HG03095 (cell line): ENCODE results near the gene FOXK1.
"Not testable (repeated sequence)": the region's sequence is repeated elsewhere in the genome, so short reads cannot be mapped to it uniquely, and the experiment has no call there.

Source experiments
- ATAC-seq: cut with Tn5 transposase; IDR thresholded peaks from one replicate; pipeline ENCODE4 v1.9.1; 2021; ENCODE audit warnings: moderate library complexity; ENCODE audit not compliant: unreplicated experiment

FOXK1 gene

DNA sequence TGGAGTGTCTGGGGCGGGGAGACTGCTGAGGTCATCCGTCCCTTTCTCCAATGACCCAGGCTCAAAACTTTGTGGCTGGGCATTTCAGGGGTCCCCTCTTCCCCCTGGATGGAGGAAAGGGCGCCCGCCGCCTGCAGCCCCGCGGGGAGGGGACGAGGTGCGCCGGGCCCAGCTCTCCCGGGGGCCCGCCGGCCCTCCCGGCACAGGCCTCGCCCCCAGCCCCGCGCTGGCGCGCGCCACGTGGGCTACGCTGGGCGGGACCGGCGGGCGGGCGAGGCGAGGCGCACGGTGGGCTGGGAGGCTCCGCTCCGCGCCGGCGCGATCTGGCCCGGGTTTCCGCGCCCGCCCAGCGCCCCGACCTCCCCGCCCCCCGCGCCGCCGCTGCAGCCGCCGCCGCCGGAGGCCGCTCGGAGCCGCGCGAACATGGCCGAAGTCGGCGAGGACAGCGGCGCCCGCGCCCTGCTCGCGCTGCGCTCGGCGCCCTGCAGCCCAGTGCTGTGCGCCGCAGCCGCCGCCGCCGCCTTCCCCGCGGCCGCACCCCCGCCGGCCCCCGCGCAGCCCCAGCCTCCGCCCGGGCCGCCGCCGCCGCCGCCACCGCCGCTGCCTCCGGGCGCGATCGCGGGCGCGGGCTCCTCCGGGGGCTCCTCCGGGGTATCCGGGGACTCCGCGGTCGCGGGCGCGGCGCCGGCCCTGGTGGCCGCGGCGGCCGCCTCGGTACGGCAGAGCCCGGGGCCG, at the start of gene FOXK1:
Gene FOXK1, plus strand, starts transcription at position 410 of the 735 bp plus-strand sequence. Its CDS starts 14 bp downstream, at position 424.
- peak; percentile 62 for ATAC-seq

DNA sequence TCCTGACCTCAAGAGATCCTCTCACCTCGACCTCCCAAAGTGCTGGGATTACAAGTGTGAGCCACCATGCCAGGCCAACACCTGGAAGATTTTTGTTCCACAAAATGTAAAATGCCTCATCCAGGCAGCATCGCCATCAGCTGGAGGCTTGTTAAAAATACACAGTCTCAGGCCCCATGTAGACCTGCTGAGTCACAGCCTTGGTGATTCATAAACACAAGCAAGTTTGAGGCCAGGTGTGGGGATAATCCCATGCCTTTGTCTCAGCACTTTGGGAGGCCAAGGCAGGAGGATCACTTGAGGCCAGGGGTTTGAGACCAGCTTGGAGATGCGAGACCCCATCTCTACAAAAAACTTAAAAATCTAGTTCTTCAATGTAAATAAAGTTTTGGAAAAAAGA, 49.1 kb upstream of the FOXK1 start:
- ATAC-seq, result no peak

DNA sequence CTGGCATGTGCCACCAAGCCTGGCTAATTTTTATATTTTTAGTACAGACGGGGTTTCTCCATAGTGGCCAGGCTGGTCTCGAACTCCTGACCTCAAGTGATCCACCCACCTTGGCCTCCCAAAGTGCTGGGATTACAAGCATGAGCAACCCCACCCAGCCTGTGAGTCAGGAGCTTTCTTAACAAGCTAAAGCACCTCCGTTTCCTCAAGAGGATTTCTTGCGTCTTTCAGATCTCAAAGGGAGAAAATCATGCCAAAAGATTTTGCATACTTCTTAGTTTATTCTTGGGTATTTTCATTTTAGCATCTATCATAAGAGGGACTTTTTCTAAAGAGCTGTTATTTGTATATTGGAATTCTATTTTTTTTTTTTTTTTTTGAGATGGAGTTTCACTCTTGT, 47.9 kb upstream of the FOXK1 start:
- ATAC-seq, result no peak

DNA sequence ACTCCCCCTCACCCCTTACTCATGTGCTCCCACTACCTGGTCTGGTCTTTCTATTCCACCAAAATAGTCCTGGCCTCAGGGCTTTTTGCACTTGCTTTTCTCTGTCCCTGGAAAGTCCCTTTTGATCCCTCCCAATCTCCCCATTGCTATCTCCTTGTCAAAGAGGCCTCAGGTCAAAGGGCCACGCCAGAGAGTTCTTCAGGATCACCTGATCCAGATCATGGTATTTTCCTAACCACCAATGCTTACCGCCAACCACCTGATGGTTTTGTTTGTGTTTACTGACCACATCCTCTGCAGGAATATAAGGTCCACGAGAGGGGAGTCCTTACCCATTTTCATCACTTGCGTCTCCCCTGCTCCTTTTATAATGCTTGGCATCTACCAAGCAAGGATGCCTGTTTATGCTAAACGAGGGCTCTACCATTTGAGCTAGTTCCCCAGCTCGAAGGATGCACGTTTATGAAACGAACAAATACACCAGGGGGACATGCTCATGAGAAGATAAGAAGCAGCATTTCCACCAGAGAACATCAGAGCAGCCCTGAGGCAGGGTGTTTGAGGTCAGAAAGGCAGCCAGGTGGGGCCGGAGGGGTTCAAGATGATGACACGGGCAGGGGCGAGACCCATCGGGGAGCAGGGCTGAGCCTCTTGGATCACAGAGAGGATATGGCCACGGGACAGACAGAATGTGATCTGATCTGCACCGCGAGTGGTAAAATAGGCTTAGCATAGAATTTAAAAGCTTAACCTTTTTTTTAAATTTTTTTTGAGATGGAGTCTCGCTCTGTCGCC, 43.1 kb upstream of the FOXK1 start:
- ATAC-seq, result no peak

DNA sequence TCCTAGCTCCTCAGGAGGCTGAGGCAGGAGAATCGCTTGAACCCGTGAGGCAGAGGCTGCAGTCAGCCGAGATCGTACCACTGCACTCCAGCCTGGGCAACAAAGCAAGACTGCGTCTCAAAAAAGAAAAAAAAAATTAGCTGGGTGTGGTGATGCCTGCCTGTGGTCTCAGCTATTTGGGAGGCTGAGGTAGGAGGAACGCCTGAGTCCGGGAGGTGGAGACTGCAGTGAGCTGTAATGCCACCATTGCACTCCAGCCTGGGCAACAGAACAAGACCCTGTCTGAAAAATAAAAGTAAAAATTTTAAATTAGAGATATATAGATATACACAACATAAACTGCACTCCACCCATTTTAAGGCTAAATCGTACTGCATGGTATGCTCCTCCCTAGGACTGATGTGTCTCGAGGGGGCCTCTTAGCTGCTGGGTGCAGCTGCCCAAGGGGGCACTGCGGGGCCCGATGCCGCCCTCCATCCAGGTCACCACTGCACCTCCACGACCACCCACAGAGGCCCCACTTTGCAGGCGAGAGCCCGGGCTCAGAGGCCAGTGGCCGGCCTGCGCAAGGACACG, 40.9 kb upstream of the FOXK1 start:
- ATAC-seq, result no peak

DNA sequence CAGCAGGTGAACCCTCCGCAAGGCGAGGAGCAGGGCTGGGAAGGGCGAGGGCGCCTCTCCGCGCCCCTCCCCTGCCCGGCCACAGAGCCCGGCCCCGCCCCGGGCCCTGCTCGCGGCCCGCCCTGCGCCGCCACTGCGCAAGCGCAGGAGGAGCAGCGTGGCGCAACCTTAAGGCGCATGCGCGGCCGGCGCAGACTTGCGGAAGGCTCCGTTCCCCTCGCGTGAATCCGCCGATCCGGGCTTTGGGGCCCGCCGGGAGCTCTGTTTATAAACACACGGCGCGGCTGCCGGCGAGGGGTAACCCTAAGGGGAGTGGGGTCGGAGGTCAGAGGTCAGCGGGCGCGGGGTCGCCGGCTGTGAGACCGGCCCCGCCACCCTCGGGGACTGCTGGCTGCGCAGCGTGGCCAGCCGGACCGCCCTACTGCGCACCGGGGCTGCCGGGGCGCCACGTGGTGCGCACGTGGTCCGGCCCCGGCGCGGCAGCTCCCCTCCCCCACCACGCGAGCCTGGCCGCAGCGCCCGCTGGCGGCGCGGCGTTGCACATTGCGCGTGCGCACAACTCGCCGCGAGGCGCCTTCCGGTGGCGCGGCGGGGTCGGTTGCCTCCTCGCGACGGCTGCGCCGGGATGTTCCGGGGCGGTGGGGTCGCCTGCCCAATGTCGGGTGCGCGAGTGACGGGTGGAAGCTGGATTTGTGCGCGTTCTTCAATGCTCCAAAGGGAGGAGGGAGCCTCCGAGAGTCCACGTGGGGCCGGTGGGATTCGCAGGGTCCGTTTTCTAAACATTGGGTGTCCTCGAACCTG, 40.2 kb upstream of the FOXK1 start:
- peak; percentile 81 for ATAC-seq

DNA sequence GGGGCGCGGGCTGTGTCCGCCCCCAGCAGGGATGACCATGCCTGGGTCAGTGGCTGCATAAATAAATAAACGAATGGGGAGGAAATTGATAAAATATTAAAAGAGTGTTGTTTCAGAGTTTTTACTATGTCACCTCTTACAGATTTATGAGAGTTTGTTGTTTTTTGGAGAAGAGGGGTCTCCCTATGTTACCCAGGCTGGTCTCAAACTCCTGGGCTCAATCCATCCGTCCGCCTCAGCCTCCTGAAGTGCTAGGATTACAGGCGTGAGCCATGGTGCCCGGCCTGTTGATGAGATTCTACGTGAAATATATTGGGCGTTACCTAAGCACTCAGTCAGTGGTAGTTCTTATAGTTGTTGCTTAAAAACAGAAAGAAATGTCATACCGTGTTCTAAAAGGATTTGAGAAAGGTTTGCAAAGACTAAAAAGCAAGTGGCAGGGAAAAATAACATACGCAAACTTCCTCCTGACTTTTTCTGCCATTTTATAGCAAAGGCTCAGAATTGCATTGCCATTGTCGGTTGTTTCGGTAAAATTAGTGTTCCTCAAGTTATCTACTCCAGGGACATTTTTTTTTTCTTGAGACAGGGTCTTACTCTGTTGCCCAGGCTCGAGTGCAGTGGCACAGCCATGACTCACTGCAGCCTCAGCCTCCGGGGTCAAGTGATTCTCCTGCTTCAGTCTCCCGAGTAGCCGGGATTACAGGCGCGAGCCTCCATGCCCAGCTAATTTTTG, 39.5 kb upstream of the FOXK1 start:
- no peak for ATAC-seq

DNA sequence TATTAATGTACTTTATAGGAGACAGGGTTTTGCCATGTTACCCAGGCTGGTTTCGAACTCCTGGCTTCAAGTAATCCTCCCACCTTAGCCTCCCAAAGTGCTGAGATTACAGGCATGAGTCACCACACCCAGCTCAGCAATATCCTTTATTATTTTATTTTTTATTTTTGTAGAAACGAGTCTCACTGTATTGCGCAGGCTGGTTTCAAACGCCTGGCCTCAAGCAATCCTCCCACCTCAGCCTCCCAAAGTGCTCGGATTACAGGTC, 39.0 kb upstream of the FOXK1 start:
- ATAC-seq, result not testable (repeated sequence)

DNA sequence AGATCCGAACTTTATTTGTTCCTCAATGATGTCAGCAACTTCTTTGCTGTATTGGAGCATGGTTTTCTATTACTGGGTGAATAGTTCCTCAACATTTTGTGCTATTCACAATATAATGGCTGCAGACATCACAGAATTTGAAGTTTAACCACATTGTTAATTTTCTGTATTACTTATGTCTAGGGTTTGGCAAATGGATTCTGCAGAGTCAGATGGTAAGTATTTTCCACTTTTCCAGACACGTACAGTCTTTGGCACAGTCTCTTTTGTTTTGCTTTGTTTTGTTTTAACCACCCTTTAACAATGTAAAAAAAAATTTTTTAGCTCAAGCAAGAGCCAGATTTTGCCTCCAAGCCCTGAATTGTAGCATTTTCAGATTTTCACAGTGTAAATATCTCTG, 36.8 kb upstream of the FOXK1 start:
- ATAC-seq, result no peak

DNA sequence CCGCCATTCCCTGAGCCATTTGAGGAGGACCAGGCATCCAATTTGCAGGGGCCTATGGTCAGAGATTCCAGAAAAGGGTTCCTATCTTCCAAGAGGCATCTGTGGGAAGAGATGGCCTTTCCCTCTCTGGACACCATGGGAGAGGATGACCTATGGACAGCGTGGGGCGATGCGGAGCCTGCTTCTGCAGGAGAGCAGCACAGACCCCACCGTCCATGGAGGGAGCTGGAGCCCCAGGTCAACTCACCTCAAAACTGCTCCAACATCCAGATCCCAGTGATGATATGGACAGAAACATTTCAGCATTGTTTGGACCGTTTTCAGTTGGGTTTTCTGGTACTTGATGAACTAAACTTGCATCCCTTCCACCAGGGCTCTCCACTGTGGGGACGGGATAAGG, 34.0 kb upstream of the FOXK1 start:
- no peak for ATAC-seq

DNA sequence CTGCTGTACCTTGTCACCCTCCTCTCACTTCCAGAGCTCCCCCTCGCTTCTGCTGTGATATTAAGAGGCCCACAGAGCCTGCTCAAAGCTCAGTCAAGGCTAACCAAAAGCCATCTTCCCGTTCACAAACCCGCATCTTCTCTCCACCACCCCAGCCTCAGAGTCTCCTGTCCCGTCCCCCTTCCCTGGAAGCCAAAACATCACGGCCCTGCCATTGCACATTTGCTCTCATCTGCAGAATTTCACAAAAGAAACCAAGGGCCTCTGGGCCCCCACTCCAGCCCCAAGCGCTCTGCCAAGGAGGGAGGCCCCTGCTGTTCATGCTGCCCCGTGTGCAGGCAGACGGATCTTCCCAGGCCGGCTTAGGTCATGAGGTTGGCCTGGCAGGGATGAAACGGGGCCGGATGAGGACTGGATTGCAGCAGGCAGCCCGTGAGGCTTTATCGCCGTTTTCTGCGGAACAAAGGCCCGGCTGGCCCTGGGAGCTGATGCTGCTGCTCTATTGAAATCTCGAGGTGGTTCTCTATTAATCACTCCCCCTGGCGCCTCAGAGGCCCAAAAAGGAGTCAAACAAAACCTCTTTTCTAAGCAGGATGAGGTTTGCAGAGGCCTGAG, 31.6 kb upstream of the FOXK1 start:
- no peak for ATAC-seq

DNA sequence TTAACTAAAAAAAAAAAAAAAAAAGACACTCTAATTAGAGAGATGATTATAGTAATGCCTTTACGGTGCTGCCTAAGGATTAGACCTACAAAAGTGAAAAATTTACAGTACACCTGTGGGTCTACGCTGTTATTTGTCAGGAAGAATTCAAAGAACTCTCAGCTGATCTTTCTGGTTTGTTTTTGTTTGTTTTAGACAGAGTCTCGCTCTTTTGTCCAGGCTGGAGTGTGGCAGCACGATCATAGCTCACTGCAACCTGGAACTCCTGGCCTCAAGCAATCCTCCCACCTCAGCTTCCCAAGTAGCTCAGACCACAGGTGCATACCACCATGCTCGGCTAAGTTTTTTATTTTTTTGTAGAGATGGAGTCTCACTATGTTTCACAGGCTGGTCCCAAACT, 28.3 kb upstream of the FOXK1 start:
- ATAC-seq, result no peak

DNA sequence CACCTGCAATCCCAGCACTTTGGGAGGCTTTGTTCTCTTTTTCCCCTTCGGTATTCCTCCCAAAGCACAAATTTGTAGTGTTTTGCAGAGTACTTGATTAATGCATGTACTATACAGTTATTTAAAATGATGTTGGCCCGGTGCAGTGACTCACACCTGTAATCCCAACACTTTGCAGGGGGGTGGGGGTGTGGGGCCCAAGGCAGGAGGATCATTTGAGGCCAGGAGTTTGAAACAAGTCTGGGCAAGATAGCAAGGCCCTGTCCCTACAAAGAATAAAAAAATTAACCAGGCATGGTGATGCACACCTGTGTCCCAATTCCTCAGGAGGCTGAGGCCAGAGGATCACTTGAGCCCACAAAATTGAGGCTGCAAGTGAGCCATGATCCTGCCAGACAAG, 26.8 kb upstream of the FOXK1 start:
- no peak for ATAC-seq

DNA sequence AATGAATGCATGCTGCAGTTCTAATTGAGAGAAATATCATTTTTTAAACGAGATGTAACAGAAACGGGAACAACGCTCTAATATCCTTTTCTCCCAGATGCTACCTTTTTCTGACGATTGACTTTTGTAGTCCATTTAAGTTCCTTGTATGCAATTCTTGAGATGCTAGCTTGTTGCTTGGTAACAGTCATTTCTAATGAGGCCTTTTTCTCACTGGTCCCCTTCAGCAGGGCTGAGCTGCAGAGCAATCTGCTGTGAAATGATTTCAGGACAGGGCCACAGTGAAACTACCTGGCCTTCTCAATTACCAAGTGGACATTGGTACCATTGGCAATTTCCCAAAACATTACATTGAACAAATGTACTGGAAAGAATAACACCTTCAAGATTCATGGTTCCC, 26.2 kb upstream of the FOXK1 start:
- no peak for ATAC-seq

DNA sequence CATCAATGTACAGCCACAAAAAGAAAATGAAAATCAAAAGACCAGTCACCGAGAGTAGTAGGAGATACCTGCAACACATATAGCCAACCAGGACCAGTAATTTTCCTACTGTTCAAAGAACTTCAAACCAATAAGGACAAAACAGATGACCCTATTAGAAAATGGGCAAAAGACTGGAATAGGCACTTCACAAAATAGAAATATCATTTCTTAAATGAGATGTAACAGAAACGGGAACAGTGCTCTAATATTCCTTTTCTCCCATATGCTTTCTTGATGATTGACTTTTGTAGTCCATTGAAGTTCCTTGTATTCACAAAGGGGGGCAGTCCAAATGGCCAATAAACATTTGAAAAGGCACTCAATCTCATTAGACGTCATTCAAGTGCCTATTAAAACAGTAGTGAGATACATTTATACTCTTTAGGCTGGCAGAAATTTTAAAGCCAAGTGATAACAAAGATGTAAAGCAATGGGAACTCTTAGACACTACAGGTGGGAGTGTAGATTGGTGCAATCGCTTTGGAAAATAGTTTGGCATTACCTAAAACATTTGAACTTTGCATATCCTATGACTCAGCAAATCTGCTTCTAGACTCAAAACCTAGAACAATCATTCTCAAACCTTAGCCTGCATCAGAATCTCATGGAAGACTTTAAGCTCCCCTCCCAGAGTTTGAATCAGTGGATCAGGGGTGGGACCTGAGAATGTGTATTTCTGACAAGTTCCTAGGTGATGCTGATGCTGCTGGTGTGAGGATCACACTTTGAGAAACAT, 24.3 kb upstream of the FOXK1 start:
- no peak for ATAC-seq

DNA sequence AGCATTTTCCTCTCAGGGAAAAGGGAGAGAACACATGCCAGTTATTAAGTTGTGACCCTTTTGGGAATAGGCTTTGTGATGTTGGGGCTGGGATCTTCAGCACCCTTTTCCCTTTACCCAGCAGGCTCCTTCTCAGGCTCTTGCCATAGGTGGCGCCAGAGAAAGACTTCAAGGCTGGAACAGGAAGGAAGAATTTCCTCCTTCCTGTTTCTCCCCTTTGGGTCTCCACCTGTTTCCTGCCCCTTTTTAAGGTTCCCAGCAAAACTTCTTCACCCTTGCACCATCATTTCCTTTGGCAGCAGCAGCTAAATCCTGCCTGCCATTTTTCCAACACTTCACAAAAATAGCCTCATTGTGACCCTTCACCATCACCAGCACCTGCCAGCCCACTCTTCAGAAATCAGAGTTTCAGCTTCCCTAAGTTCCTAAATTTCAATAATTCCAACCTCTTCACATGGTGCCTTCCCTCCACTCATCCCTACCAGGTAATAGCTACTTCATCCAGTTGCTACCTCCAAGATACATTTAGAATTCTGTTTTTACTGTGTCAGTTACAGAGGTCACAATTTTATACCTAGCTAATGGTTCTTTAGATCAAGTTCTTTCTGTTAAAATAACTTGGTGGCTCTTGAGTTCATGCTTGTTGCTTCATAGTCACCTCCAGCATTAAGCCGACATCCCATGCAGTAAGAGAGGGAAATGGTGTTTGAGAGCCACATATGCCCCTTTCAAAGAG, 22.4 kb upstream of the FOXK1 start:
- no peak for ATAC-seq

DNA sequence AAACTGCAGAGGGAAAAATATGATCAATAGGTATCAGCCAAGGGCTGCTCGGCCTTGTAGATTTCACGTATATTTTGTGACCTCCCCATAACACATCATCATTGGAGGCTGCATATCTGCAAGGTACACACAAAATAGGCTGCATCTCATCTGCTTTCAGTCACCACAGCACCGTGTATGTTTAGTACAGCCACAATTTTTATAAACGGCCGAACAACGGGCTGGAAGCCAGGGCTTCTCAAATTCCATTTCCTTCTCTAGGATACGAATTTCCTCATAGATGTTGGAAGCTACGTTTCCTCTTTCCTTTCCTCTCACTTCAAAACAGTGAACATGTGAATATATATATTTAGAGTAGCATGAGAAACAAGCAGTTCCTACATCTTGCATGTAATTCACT, 20.2 kb upstream of the FOXK1 start:
- ATAC-seq, result no peak

DNA sequence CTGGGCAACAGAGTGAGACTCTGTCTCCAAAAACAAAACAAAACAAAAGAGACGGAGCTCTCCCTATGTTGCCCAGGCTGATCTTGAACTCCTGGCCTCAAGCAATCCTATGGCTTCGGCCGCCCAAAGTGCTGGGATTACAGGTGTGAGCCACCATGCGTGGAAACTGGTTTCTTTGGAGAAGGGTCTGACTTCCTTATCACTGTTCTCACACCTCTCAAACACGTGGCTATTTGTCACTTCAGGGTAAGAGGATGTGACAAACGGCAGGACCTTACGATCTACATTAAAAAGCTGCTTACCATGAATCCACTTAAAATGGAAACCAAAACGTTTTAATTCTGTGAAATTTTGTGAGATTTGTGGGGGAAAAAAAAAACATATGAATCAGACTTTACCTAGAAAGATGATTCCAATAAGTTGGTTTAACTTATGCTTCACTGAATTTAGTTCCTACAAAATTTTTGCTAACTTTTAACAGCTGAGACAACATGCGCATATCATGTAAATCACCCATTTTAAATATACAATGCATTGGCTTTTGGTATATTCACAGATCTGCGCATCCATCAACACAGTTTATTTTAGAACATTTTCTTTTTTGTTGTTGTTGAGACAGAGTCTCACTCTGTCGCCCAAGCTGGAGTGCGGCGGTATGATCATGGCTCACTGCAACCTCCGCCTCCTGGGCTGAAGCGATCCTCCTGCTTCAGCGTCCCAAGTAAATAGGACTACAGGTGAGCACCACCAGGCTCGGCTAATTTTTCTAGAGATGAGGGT, 18.7 kb upstream of the FOXK1 start:
- ATAC-seq, result no peak
